ENCODE results near the gene C5orf34.
"Not testable (repeated sequence)": the region's sequence is repeated elsewhere in the genome, so short reads cannot be mapped to it uniquely, and the experiment has no call there.

Gene C5orf34

DNA sequence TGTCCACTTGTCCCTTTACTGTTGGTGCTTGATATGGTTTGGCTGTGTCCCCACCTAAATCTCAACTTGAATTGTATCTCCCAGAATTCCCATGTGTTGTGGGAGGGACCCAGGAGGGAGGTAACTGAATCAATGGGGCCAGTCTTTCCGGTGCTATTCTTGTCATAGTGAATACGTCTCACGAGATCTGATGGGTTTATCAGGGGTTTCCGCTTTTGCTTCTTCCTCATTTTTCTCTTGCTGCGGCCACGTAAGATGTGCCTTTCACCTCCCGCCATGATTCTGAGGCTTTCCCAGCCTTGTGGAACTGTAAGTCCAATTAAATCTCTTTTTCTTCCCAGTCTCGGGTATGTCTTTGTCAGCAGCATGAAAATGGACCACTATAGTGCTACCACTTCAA, 34.3 kb upstream of the C5orf34 start:
- H3K4me3 ChIP-seq (ENCODE audit: low read length); H3K27me3 ChIP-seq (ENCODE audit: control insufficient read depth, insufficient read depth, low read length); H3K36me3 ChIP-seq (ENCODE audit: control insufficient read depth, insufficient read depth, low read length); H3K9me3 ChIP-seq (ENCODE audit: control insufficient read depth, low read length); H3K9ac ChIP-seq (ENCODE audit: low read length); H3K4me1 ChIP-seq (ENCODE audit: control insufficient read depth, insufficient read depth, low read length): not testable (repeated sequence)

DNA sequence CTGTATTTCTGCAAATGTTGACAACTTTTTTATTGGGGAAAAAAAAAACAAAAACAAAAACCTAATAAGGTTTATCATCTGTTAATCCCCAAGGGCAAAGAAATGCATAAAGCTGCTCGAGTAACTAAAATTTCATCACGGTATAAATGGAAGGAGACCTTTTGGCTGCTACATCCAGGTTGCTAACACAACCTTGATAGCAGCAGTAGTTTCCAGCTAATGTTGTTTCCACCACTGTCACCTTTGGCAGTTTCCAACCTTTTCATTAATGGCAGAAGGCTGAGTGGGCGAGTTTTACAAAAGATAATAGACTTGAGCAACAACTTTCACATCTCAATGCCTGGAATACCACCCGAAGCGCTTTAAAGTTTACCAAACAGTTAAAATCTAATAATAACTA, 33.4 kb upstream of the C5orf34 start:
- H3K4me1 ChIP-seq (ENCODE audit: control insufficient read depth, insufficient read depth, low read length), result no peaks in the 10 kb centered on the region
- H3K9ac ChIP-seq (ENCODE audit: low read length), result no peak overlapping the region
- peaks cover 9% of the 10 kb centered on the region for H3K36me3 ChIP-seq (ENCODE audit: control insufficient read depth, insufficient read depth, low read length)
- H3K9me3 ChIP-seq (ENCODE audit: control insufficient read depth, low read length), result no peaks in the 10 kb centered on the region
- no peaks in the 10 kb centered on the region for H3K27me3 ChIP-seq (ENCODE audit: control insufficient read depth, insufficient read depth, low read length)
- H3K4me3 ChIP-seq (ENCODE audit: low read length), result no peak overlapping the region

DNA sequence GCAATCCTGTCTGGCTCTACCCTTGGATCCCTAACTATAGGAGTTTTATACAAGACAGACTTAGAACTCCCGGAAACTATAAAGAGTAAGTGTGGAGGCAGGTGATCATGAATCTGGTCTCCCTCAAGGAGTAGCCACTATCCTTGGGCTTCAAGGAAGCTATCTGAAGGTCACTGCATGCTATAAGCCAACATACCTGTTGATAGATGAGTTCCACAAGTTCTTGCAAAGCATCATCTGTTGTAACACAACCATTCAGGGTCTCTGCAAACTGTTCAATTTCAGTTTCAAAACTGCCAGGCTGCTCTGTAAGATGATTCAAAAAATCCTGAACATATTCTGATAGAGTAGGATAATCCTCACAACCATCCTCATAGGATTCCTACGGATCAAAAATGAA, 32.6 kb upstream of the C5orf34 start:
- Histone ChIP-seq H3K9ac (ENCODE audit: low read length) (no peak overlapping the region), H3K4me1 (ENCODE audit: control insufficient read depth, insufficient read depth, low read length) (no peaks in the 10 kb centered on the region), H3K36me3 (ENCODE audit: control insufficient read depth, insufficient read depth, low read length) (peaks cover 9% of the 10 kb centered on the region), H3K27me3 (ENCODE audit: control insufficient read depth, insufficient read depth, low read length) (no peaks in the 10 kb centered on the region), H3K9me3 (ENCODE audit: control insufficient read depth, low read length) (no peaks in the 10 kb centered on the region), H3K4me3 (ENCODE audit: low read length) (no peak overlapping the region)

DNA sequence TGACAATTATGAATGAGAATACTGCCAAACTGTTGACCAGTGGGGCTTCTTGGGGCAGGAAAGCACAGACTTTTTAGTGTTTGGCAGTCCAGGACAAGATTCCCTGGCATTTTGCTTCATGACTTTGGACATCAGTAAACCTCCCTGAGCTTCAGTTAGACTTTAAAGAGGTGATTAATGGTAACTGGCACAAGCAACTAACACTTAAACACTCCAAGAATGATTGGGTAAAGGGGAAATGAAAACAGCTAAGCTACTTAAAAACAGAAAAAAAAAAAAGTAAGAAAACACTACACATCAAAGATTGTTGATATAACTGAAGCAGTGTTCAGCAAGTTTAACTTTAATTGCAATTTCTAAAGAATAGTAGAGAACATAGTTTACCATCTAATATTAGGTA, 28.5 kb upstream of the C5orf34 start:
- Histone ChIP-seq H3K9ac (ENCODE audit: low read length) (peak overlapping the region; percentile 12), H3K36me3 (ENCODE audit: control insufficient read depth, insufficient read depth, low read length) (peaks cover 9% of the 10 kb centered on the region), H3K9me3 (ENCODE audit: control insufficient read depth, low read length) (no peaks in the 10 kb centered on the region)

DNA sequence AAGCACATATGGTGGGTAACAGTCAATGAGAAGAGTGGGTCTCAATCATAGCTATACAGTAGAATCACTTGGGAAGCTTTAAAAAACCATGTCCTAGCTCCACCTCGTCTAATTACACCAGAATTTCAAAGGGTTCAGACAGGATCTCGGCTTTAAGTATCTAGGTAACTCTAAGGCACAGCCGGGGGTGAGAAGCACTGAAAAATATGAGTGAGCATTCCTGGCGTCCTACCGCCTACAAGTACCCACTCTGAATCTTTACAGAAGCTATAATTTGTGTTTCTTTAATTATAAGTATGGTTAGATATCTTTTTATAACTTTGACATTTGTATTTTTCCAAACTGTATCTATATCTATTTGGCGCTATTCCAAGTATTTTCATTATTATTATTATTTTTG, 25.8 kb upstream of the C5orf34 start:
- Histone ChIP-seq H3K4me1 (ENCODE audit: control insufficient read depth, insufficient read depth, low read length) (peaks cover 6% of the 10 kb centered on the region), H3K9ac (ENCODE audit: low read length) (no peak overlapping the region), H3K9me3 (ENCODE audit: control insufficient read depth, low read length) (no peaks in the 10 kb centered on the region), H3K27me3 (ENCODE audit: control insufficient read depth, insufficient read depth, low read length) (no peaks in the 10 kb centered on the region), H3K36me3 (ENCODE audit: control insufficient read depth, insufficient read depth, low read length) (peaks cover 4% of the 10 kb centered on the region), H3K4me3 (ENCODE audit: low read length) (no peak overlapping the region)

More for the DNA sequence above, 28.5 kb upstream of the C5orf34 start:
- H3K4me1 ChIP-seq (ENCODE audit: control insufficient read depth, insufficient read depth, low read length), result peaks cover 6% of the 10 kb centered on the region
- no peaks in the 10 kb centered on the region for H3K27me3 ChIP-seq (ENCODE audit: control insufficient read depth, insufficient read depth, low read length)
- H3K4me3 ChIP-seq (ENCODE audit: low read length), result no peak overlapping the region

DNA sequence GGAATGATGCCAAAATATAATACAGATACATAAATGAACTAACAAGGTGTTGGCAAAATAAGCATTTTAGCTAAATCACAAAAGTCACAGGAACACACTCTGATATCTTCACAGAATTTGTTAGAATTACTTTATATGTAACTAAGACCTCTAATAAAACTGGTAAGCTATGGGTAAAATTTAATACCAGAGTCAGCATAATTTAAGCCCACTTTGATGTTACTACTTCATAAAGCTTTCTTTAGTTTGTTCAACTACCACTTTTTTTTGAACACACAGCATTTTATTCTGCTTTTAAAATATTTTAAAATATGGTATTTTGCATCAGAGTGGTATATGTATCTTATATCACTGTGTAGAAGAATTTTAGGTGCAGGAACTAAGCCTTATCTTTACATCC, 22.0 kb upstream of the C5orf34 start:
- Histone ChIP-seq H3K4me1 (ENCODE audit: control insufficient read depth, insufficient read depth, low read length) (peaks cover 6% of the 10 kb centered on the region), H3K36me3 (ENCODE audit: control insufficient read depth, insufficient read depth, low read length) (peaks cover 4% of the 10 kb centered on the region)

DNA sequence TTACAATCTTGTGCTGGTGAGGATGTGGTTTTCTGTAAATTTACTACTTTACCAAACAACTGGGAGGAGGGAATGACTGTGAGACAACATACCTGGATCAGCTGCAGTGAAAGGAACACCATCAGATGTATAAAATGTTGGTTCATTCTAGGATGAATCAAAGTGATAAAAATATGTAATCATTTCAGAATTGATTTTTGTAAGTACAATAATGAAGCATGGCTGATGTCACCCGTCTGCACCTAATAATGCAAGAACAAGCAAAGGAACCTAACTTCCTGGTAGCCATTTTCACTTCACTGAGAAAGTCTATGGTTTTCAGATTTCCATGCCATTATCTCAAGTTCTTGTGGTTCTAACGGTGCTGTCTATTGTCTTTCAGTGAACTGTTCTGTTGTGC, 18.7 kb upstream of the C5orf34 start:
- H3K9ac ChIP-seq (ENCODE audit: low read length), result no peak overlapping the region
- no peaks in the 10 kb centered on the region for H3K9me3 ChIP-seq (ENCODE audit: control insufficient read depth, low read length)
- H3K4me1 ChIP-seq (ENCODE audit: control insufficient read depth, insufficient read depth, low read length), result no peaks in the 10 kb centered on the region
- H3K36me3 ChIP-seq (ENCODE audit: control insufficient read depth, insufficient read depth, low read length), result peaks cover 4% of the 10 kb centered on the region
- H3K4me3 ChIP-seq (ENCODE audit: low read length), result no peak overlapping the region
- H3K27me3 ChIP-seq (ENCODE audit: control insufficient read depth, insufficient read depth, low read length), result no peaks in the 10 kb centered on the region

More for the DNA sequence above, 22.0 kb upstream of the C5orf34 start:
- Histone ChIP-seq H3K9me3 (ENCODE audit: control insufficient read depth, low read length) (no peaks in the 10 kb centered on the region), H3K9ac (ENCODE audit: low read length) (no peak overlapping the region), H3K4me3 (ENCODE audit: low read length) (no peak overlapping the region), H3K27me3 (ENCODE audit: control insufficient read depth, insufficient read depth, low read length) (no peaks in the 10 kb centered on the region)

DNA sequence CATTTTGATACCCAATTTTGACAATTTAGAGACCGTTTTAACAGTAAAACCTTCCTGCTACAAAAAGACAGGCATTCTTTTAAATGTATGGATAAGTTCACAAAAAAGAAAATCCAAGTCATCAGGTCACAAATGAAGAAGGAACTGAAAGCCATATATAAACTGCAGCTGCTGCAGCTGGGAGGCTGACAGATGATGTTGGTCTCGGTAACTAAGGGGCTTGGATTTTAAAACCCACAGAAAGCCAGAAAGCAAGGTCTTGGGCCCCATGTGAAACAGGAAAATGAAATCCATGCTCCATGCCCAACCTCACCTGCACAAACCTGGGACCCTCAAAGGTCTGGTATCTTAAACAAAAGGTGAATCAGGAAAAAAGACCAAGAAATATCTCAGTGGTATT, 15.7 kb upstream of the C5orf34 start:
- Histone ChIP-seq H3K9me3 (ENCODE audit: control insufficient read depth, low read length) (no peaks in the 10 kb centered on the region), H3K27me3 (ENCODE audit: control insufficient read depth, insufficient read depth, low read length) (no peaks in the 10 kb centered on the region), H3K4me1 (ENCODE audit: control insufficient read depth, insufficient read depth, low read length) (no peaks in the 10 kb centered on the region)

DNA sequence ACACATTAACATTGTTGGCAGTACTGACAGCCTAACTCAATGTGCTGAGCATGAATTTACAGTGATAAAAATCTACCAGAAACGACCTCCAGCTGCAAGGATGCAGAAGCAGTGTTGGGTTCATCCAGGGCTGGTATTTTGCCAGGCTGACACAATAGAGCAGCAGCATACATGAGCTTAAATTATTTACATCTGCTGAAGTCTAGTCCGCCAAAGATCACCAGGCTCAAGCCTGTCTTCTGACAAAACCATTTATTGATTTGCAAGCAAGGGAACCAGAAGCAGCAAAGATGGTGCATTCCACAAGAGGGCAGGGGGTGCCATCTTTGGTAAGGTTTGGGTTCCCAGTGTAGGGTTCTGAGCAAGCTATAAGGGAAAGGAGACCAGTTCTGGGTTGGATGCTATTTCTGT, 8.7 kb upstream of the C5orf34 start:
- Histone ChIP-seq H3K27me3 (ENCODE audit: control insufficient read depth, insufficient read depth, low read length) (no peaks in the 10 kb centered on the region), H3K4me3 (ENCODE audit: low read length) (no peak overlapping the region), H3K9ac (ENCODE audit: low read length) (no peak overlapping the region), H3K4me1 (ENCODE audit: control insufficient read depth, insufficient read depth, low read length) (no peaks in the 10 kb centered on the region), H3K36me3 (ENCODE audit: control insufficient read depth, insufficient read depth, low read length) (no peaks in the 10 kb centered on the region), H3K9me3 (ENCODE audit: control insufficient read depth, low read length) (no peaks in the 10 kb centered on the region)

More for the DNA sequence above, 15.7 kb upstream of the C5orf34 start:
- no peak overlapping the region for H3K9ac ChIP-seq (ENCODE audit: low read length)
- no peak overlapping the region for H3K4me3 ChIP-seq (ENCODE audit: low read length)
- no peaks in the 10 kb centered on the region for H3K36me3 ChIP-seq (ENCODE audit: control insufficient read depth, insufficient read depth, low read length)

DNA sequence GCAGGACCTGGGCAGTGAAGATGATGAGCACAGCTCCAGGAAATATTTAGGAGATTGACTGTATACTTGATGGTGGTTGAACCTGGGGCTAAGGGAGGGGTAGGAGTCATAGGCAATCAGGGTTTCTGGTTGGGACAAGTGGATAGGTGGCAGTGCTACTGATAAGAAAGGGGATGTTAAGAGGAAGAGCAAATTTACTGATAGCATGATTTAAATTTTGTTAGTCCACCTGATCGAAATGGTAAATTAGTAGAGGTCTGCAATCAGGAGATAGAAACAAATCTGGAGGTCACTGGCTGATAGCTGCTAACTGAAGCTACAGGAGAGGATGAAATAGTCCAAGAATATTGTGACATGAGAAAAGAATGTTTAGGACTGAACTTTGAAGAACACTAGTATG, 5.7 kb upstream of the C5orf34 start:
- H3K4me3 ChIP-seq (ENCODE audit: low read length), result no peak overlapping the region
- H3K36me3 ChIP-seq (ENCODE audit: control insufficient read depth, insufficient read depth, low read length), result no peaks in the 10 kb centered on the region
- H3K4me1 ChIP-seq (ENCODE audit: control insufficient read depth, insufficient read depth, low read length), result no peaks in the 10 kb centered on the region
- H3K9ac ChIP-seq (ENCODE audit: low read length), result no peak overlapping the region
- H3K9me3 ChIP-seq (ENCODE audit: control insufficient read depth, low read length), result no peaks in the 10 kb centered on the region
- H3K27me3 ChIP-seq (ENCODE audit: control insufficient read depth, insufficient read depth, low read length), result no peaks in the 10 kb centered on the region

DNA sequence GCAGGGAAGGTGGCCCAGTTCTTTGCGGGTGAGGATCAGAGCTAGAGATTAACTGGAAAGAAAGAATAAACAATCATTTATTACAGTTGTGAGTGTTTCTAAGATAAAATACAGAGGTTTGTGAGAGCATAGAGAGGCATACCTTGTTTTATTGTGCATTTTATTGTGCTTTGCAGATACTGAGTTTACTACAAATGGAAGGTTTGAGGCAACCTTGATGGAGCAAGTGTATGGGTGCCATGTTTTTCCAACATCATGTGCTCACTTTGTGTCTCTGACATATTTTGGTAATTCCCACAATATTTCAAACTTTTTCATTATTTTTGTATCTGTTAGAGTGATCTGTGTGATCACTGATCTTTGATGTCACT, 715 bp upstream of the C5orf34 start:
- Histone ChIP-seq H3K27me3 (ENCODE audit: control insufficient read depth, insufficient read depth, low read length) (no peaks in the 10 kb centered on the region), H3K4me3 (ENCODE audit: low read length) (peak overlapping the region; percentile 20), H3K4me1 (ENCODE audit: control insufficient read depth, insufficient read depth, low read length) (peaks cover 4% of the 10 kb centered on the region), H3K9me3 (ENCODE audit: control insufficient read depth, low read length) (no peaks in the 10 kb centered on the region), H3K36me3 (ENCODE audit: control insufficient read depth, insufficient read depth, low read length) (no peaks in the 10 kb centered on the region), H3K9ac (ENCODE audit: low read length) (peak overlapping the region; percentile 91)

DNA sequence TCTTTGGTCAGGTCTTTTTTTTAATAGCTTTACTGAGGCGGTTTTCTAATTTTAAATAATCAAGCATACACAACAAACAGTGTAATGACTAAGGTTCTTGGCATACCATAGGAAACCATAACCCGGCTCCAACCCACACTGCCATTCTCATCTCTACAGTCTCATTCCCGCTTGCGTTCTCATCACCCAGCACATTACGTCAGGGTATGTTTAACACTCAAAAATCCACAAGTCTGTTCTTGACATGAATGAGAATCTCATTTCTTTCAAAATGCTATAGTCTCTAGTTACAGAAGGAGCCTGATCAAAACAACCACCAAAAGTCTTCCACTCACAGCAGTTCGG, 505 bp downstream of the C5orf34 start:
- Histone ChIP-seq H3K27me3 (ENCODE audit: control insufficient read depth, insufficient read depth, low read length) (no peaks in the 10 kb centered on the region), H3K9ac (ENCODE audit: low read length) (peak overlapping the region; percentile 91), H3K4me1 (ENCODE audit: control insufficient read depth, insufficient read depth, low read length) (peaks cover 4% of the 10 kb centered on the region), H3K9me3 (ENCODE audit: control insufficient read depth, low read length) (no peaks in the 10 kb centered on the region), H3K4me3 (ENCODE audit: low read length) (peak overlapping the region; percentile 20), H3K36me3 (ENCODE audit: control insufficient read depth, insufficient read depth, low read length) (no peaks in the 10 kb centered on the region)

DNA sequence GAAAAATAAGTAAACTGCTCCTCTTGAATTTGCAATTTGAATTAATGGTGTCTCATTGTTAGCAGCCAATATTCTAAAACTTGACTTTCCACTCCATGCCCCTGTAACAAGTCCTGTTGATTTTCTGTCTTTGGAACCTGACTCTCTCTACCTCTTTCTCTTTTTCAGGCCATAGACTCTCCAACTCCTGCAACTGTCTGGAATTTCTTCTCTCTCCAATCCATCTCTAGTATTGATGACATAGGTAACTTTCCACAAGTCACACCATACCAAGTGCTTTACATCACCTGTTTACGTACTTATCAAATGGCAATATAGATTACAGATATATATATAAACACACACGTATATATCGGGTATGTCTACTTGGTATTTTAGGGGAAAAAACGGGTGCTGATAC, 923 bp downstream of the C5orf34 start:
- Histone ChIP-seq H3K9me3 (ENCODE audit: control insufficient read depth, low read length) (no peaks in the 10 kb centered on the region), H3K9ac (ENCODE audit: low read length) (peak overlapping the region; percentile 91), H3K4me3 (ENCODE audit: low read length) (no peak overlapping the region), H3K36me3 (ENCODE audit: control insufficient read depth, insufficient read depth, low read length) (no peaks in the 10 kb centered on the region), H3K27me3 (ENCODE audit: control insufficient read depth, insufficient read depth, low read length) (no peaks in the 10 kb centered on the region), H3K4me1 (ENCODE audit: control insufficient read depth, insufficient read depth, low read length) (peaks cover 4% of the 10 kb centered on the region)
